HepG2 (cell line): Measurements from ENCODE around the gene BPIFB2. TPM values are rescaled to one million over a fixed set of nuclear protein-coding genes. Genes with fewer than 3 reads are reported as not detected.

Source experiments
- ATAC-seq: fragments of 200-7000 bp; cut with Tn5 transposase; 3 replicates; pipeline ENCODE4 v1.9.1; 2020; ENCODE audit warnings: mild to moderate bottlenecking, moderate library complexity
- BruUV-seq: library from RNA; stranded (reverse); fragments of 400-500 nt; replicated peaks from 2 replicates; lab custom pipeline; 2021; lab: Mats Ljungman, UMichigan
- CTCF ChIA-PET: fragments of 300-600 bp; formaldehyde crosslinking; extraction: SDS; loops from one replicate; lab custom pipeline; 2021; ENCODE audit warnings: low total read pairs, inconsistent platforms, low intra/inter-chr PET ratio; lab: Yijun Ruan, JAX
- POLR2A ChIA-PET: fragments of 350-600 bp; sonication (Branson Sonifier 250); formaldehyde crosslinking; loops from one replicate; lab custom pipeline; 2020; ENCODE audit warnings: antibody characterized with exemption, inconsistent platforms; lab: Yijun Ruan, JAX
- DNase-seq: peaks from one replicate; pipeline ENCODE4 v3.0.0-alpha.2; 2015; ENCODE audit warnings: low spot score
- FAIRE-seq: peaks from 3 replicates; lab custom pipeline; 2011; peaks lifted over from hg19 to GRCh38; lab: Jason Lieb, UNC
- H2AFZ ChIP-seq: one replicate; pipeline ENCODE4 v1.6.1; 2011; ENCODE audit warnings: low read length, inconsistent platforms
- H3K27ac ChIP-seq: fragments of 300-600 bp; 3 replicates; pipeline ENCODE4 v1.8.0; 2011; ENCODE audit warnings: mixed run types, mild to moderate bottlenecking, mixed read lengths, low read length, inconsistent platforms; ENCODE audit not compliant: insufficient read depth; ENCODE audit errors: extremely low read length
- H3K27me3 ChIP-seq, 2 experiments: fragments of 200-600 bp in 1 of 2; 2 replicates in 1 of 2; 3 replicates in 1 of 2; pipeline versions ENCODE4 v1.6.0 to v1.8.0; 2011; ENCODE audit warnings: low read length in 2 of 2, mild to moderate bottlenecking in 2 of 2, moderate library complexity in 2 of 2, inconsistent platforms in 1 of 2; ENCODE audit not compliant: insufficient read depth in 2 of 2, control insufficient read depth in 1 of 2
- H3K36me3 ChIP-seq, 2 experiments: fragments of 200-600 bp in 1 of 2; replicated peaks in 1 of 2; 2 replicates in 1 of 2; 3 replicates in 1 of 2; pipeline versions ENCODE4 v1.5.1 to v1.8.0; 2011; ENCODE audit warnings: low read length in 2 of 2, inconsistent platforms in 1 of 2; ENCODE audit not compliant: insufficient read depth in 2 of 2, control insufficient read depth in 1 of 2
- H3K4me1 ChIP-seq: 2 replicates; pipeline ENCODE4 v1.5.1; 2012; ENCODE audit warnings: low read length, inconsistent platforms; ENCODE audit not compliant: insufficient read depth
- H3K4me2 ChIP-seq: 2 replicates; pipeline ENCODE4 v1.6.0; 2011; ENCODE audit warnings: low read depth, low read length, inconsistent platforms
- H3K4me3 ChIP-seq, 3 experiments: fragments of 200-600 bp in 1 of 3; sonication (generic), shearing (Covaris generic) in 1 of 3; replicated peaks in 1 of 3; 2 replicates each; pipeline ENCODE4 v1.5.1; 2011 to 2016; ENCODE audit warnings: low read length in 3 of 3, inconsistent platforms in 2 of 3, low read depth in 2 of 3, mild to moderate bottlenecking in 2 of 3, control low read depth in 1 of 3, mixed read lengths in 1 of 3; ENCODE audit not compliant: insufficient read depth in 1 of 3
- H3K79me2 ChIP-seq: one replicate; pipeline ENCODE4 v1.6.1; 2011; ENCODE audit warnings: low read length, inconsistent platforms; ENCODE audit not compliant: insufficient read depth
- H3K9ac ChIP-seq: 2 replicates; pipeline ENCODE4 v1.6.0; 2011; ENCODE audit warnings: mild to moderate bottlenecking, low read depth, low read length, inconsistent platforms; ENCODE audit not compliant: insufficient read depth
- H3K9me3 ChIP-seq: 2 replicates; pipeline ENCODE4 v1.5.1; 2012; ENCODE audit warnings: mild to moderate bottlenecking, low read length
- H4K20me1 ChIP-seq: 2 replicates; pipeline ENCODE4 v1.6.0; 2011; ENCODE audit warnings: inconsistent platforms, mild to moderate bottlenecking, low read length, moderate library complexity; ENCODE audit not compliant: insufficient read depth
- AKAP8 ChIP-seq: sonication (generic); formaldehyde crosslinking; IDR thresholded peaks from 2 replicates; pipeline ENCODE4 v1.5.1; 2020; ENCODE audit warnings: mild to moderate bottlenecking, missing genetic modification reagents
- CAMTA2 ChIP-seq: sonication (generic); formaldehyde crosslinking; IDR thresholded peaks from 2 replicates; pipeline ENCODE4 v1.4.0; 2020; ENCODE audit warnings: mild to moderate bottlenecking, missing genetic modification reagents, borderline replicate concordance
- CHCHD3 ChIP-seq: sonication (generic); formaldehyde crosslinking; IDR thresholded peaks from 2 replicates; pipeline ENCODE4 v1.8.0; 2022; ENCODE audit warnings: mild to moderate bottlenecking, missing genetic modification reagents, moderate library complexity
- GABPB1 ChIP-seq: IDR thresholded peaks from 2 replicates; pipeline ENCODE4 v1.6.1; 2016; ENCODE audit warnings: mild to moderate bottlenecking, missing genetic modification reagents, moderate library complexity, missing compliant biosample characterization
- GATAD2A ChIP-seq: IDR thresholded peaks from 2 replicates; pipeline ENCODE4 v1.6.1; 2016
- HMG20A ChIP-seq: IDR thresholded peaks from 2 replicates; pipeline ENCODE4 v1.6.1; 2016; ENCODE audit warnings: borderline replicate concordance
- HNF4G ChIP-seq, 2 experiments: sonication (generic) in 1 of 2; formaldehyde crosslinking in 1 of 2; IDR thresholded peaks; 2 replicates each; pipeline versions ENCODE4 v1.4.0 to v1.6.1; 2011 to 2020; ENCODE audit warnings: borderline replicate concordance in 2 of 2, low read depth in 2 of 2, mild to moderate bottlenecking in 2 of 2, low read length in 1 of 2, missing genetic modification reagents in 1 of 2, moderate library complexity in 1 of 2
- HNRNPK ChIP-seq: fragments of 200-400 bp; formaldehyde crosslinking; IDR thresholded peaks from 2 replicates; pipeline ENCODE4 v1.6.1; 2018; ENCODE audit warnings: low read length, low read depth, moderate library complexity, mild to moderate bottlenecking; ENCODE audit not compliant: poor library complexity, severe bottlenecking
- KDM1A ChIP-seq: IDR thresholded peaks from 2 replicates; pipeline ENCODE4 v1.6.1; 2016; ENCODE audit warnings: missing compliant biosample characterization
- MLX ChIP-seq: IDR thresholded peaks from 2 replicates; pipeline ENCODE4 v1.6.1; 2016
- RARG ChIP-seq: sonication (generic); formaldehyde crosslinking; IDR thresholded peaks from 2 replicates; pipeline ENCODE4 v1.4.0; 2020; ENCODE audit warnings: low read depth, mild to moderate bottlenecking, missing genetic modification reagents
- SOX5 ChIP-seq: IDR thresholded peaks from 2 replicates; pipeline ENCODE4 v1.6.1; 2016; ENCODE audit warnings: borderline replicate concordance
- TBX3 ChIP-seq: fragments of 450-650 bp; IDR thresholded peaks from 2 replicates; pipeline ENCODE4 v1.6.1; 2017; ENCODE audit warnings: antibody characterized with exemption, mild to moderate bottlenecking, inconsistent platforms, borderline replicate concordance
- ZNF441 ChIP-seq: sonication (generic); formaldehyde crosslinking; IDR thresholded peaks from 2 replicates; pipeline ENCODE4 v1.7.0; 2021; ENCODE audit warnings: missing genetic modification reagents, borderline replicate concordance
- ZNF577 ChIP-seq: sonication (generic); formaldehyde crosslinking; IDR thresholded peaks from 2 replicates; pipeline ENCODE4 v1.4.0; 2020; ENCODE audit warnings: mild to moderate bottlenecking, low read depth, missing genetic modification reagents, borderline replicate concordance
- ZNF629 ChIP-seq: sonication (generic); formaldehyde crosslinking; conservative IDR thresholded peaks from 2 replicates; pipeline ENCODE4 v1.5.0; 2020; ENCODE audit warnings: missing genetic modification reagents
- ZNF720 ChIP-seq: sonication (generic); formaldehyde crosslinking; IDR thresholded peaks from 2 replicates; pipeline ENCODE4 v1.4.0; 2020; ENCODE audit warnings: missing genetic modification reagents
- ZNF780A ChIP-seq: sonication (generic); formaldehyde crosslinking; IDR thresholded peaks from 2 replicates; pipeline ENCODE4 v1.8.0; 2022; ENCODE audit warnings: mild to moderate bottlenecking, missing genetic modification reagents, moderate library complexity
- WGBS: methylation state at CpG from one replicate; pipeline ENCODE4 v1.1.6; 2017; ENCODE audit warnings: low lambda C conversion rate; 5-methylcytosine and 5-hydroxymethylcytosine counted together
- in situ Hi-C: cut with HindIII; loops from 2 replicates; pipeline ENCODE4 v1.10.0; 2017; ENCODE audit warnings: low pct_unique_long_range_greater_than_20kb; ENCODE audit not compliant: extremely low pct_ligation_motif_present
- intact Hi-C: fragments of 100-400 bp; cut with micrococcal nuclease; formaldehyde crosslinking; loops from one replicate; pipeline ENCODE4 v1.10.0; 2022; ENCODE audit not compliant: unreplicated experiment
- polyA plus RNA-seq, 8 experiments: library from polyadenylated mRNA; depleted of rRNA in 3 of 8; stranded (reverse) in 7 of 8; unstranded in 1 of 8; fragments of >200 nt; fragmentation: Illumina TruSeq in 4 of 8; extraction: Trizol in 4 of 8; gene quantifications; 2 replicates each; pipeline versions ENCODE4 v1.2.1 to v1.2.3, GENCODE V29; 2011 to 2016; ENCODE audit warnings: low read depth in 4 of 8, missing spikeins in 1 of 8, mixed read lengths in 1 of 8; ENCODE audit not compliant: insufficient read depth in 1 of 8
- total RNA-seq, 5 experiments: library from RNA; depleted of rRNA; stranded (reverse); fragments of >200 nt; fragmentation: Illumina TruSeq; extraction: Trizol; gene quantifications; 2 replicates each; pipeline ENCODE4 v1.2.3, GENCODE V29; 2016; ENCODE audit warnings: low read depth in 1 of 5
- TF ChIP-seq, protein P1 (sequence below): sonication (generic); formaldehyde crosslinking; conservative IDR thresholded peaks from 2 replicates; pipeline ENCODE4 v1.4.0; 2020; ENCODE audit warnings: missing genetic modification reagents
- TF ChIP-seq, protein P2 (sequence below), 2 experiments: fragments of 450-650 bp in 1 of 2; sonication (generic) in 1 of 2; formaldehyde crosslinking; IDR thresholded peaks; 2 replicates each; pipeline versions ENCODE4 v1.5.0 to v1.8.0; 2020 to 2022; ENCODE audit warnings: mild to moderate bottlenecking in 1 of 2, missing genetic modification reagents in 1 of 2

Gene BPIFB2
- total and polyA plus RNA-seq, 2 of the 13 experiments (the other 11 are each of a cell fraction or from before 2014, with no cell fraction given) = 54.5 to 902 TPM

- CTCF ChIA-PET = no interaction called here
- Histone ChIP-seq H3K4me2 (peak overlapping the region; percentile 91), H3K79me2 (peaks cover 37% of the 10 kb centered on the region), H3K36me3 (peaks cover 31 to 45% of the 10 kb centered on the region in 2 experiments), H3K9me3 (no peaks in the 10 kb centered on the region), H3K27ac (peak overlapping the region; percentile 90), H4K20me1 (no peaks in the 10 kb centered on the region), H2AFZ (no peak overlapping the region), H3K27me3 (no peaks in the 10 kb centered on the region; a peak in 1 of 5 replicates), H3K4me3 (peak overlapping the region; percentile 50 to 79 (median 68)), H3K9ac (peak overlapping the region; percentile 87), H3K4me1 (peaks cover 88% of the 10 kb centered on the region)
- peak; percentile 69 for ATAC-seq
- BruUV-seq = TSS peak; percentile 99
- intact Hi-C loops (loop anchor here (2.0 to 10.0 kb wide), 3 partner anchors 13 to 215 kb away; no protein-coding TSS in a partner anchor), in situ Hi-C loops (no loop called here)
- DNase-seq = peak; percentile 99
- FAIRE-seq = peak; percentile 84
- 16% methylated on average over 16 of the region's 19 CpGs for WGBS
- POLR2A ChIA-PET = interaction anchor here (1.1 to 1.2 kb wide), 2 partner anchors 10 kb away, joined by 3 read pairs; no protein-coding TSS in a partner anchor
- TF ChIP-seq CHCHD3 (CRISPR knock-in tag) (no peak), ZNF780A (peak; percentile 89), GATAD2A (CRISPR knock-in tag) (peak; percentile 99), ZNF441 (CRISPR knock-in tag) (no peak), ZNF629 (CRISPR knock-in tag) (no peak), HNRNPK (no peak), RARG (CRISPR knock-in tag) (peak; percentile 97; the same call in 1 of the 2 replicates), AKAP8 (CRISPR knock-in tag) (peak; percentile 96; the same call in 1 of the 2 replicates), SOX5 (CRISPR knock-in tag) (peak; percentile 94), ZNF577 (CRISPR knock-in tag) (peak; percentile 97), HNF4G (IDR thresholded peaks at IDR 0.05; ENCODE audit: borderline replicate concordance, low read depth, low read length) (peak; percentile 55), HNF4G (CRISPR knock-in tag; IDR thresholded peaks at IDR 0.05; ENCODE audit: borderline replicate concordance, low read depth) (peak; percentile 97), CAMTA2 (CRISPR knock-in tag) (0 out of 2 replicates have a peak, but pooled peaks have one; percentile 14), KDM1A (peak; percentile 97), MLX (CRISPR knock-in tag) (peak; percentile 93), GABPB1 (CRISPR knock-in tag) (peak; percentile 89), TBX3 (no peak), HMG20A (peak; percentile 92), ZNF720 (no peak)
- TF ChIP-seq, protein P1, sequence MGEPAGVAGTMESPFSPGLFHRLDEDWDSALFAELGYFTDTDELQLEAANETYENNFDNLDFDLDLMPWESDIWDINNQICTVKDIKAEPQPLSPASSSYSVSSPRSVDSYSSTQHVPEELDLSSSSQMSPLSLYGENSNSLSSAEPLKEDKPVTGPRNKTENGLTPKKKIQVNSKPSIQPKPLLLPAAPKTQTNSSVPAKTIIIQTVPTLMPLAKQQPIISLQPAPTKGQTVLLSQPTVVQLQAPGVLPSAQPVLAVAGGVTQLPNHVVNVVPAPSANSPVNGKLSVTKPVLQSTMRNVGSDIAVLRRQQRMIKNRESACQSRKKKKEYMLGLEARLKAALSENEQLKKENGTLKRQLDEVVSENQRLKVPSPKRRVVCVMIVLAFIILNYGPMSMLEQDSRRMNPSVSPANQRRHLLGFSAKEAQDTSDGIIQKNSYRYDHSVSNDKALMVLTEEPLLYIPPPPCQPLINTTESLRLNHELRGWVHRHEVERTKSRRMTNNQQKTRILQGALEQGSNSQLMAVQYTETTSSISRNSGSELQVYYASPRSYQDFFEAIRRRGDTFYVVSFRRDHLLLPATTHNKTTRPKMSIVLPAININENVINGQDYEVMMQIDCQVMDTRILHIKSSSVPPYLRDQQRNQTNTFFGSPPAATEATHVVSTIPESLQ = no peak
- TF ChIP-seq, protein P2, sequence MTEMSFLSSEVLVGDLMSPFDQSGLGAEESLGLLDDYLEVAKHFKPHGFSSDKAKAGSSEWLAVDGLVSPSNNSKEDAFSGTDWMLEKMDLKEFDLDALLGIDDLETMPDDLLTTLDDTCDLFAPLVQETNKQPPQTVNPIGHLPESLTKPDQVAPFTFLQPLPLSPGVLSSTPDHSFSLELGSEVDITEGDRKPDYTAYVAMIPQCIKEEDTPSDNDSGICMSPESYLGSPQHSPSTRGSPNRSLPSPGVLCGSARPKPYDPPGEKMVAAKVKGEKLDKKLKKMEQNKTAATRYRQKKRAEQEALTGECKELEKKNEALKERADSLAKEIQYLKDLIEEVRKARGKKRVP (CRISPR knock-in tag; IDR thresholded peaks at IDR 0.05) = peak in 1 of 2 experiments; percentile 94; a peak in 2 of 4 replicates
Measured at GRCh38 chr20:33009214-33010132, 2.0 kb downstream of the BPIFB2 start.
